Astrocyte of the spinal cord (primary cell): ENCODE results near the gene KHDRBS1.

ENCODE experiments used
- DNase-seq: peaks from one replicate; pipeline ENCODE4 v3.0.0; 2011; ENCODE audit warnings: low read depth, low spot score
- H3K4me3 ChIP-seq: 2 replicates; pipeline ENCODE4 v1.5.1; 2011; ENCODE audit warnings: low read depth, mild to moderate bottlenecking, low read length, moderate library complexity
- in situ Hi-C: cut with HindIII; loops from 2 replicates; pipeline ENCODE4 v1.10.0; 2017; ENCODE audit warnings: low sequenced_read_pairs
- TF ChIP-seq, protein P1 (sequence below): IDR thresholded peaks from 2 replicates; pipeline ENCODE4 v1.5.1; 2012; ENCODE audit warnings: low read depth, mild to moderate bottlenecking, low read length, inconsistent platforms

The KHDRBS1 gene

DNA sequence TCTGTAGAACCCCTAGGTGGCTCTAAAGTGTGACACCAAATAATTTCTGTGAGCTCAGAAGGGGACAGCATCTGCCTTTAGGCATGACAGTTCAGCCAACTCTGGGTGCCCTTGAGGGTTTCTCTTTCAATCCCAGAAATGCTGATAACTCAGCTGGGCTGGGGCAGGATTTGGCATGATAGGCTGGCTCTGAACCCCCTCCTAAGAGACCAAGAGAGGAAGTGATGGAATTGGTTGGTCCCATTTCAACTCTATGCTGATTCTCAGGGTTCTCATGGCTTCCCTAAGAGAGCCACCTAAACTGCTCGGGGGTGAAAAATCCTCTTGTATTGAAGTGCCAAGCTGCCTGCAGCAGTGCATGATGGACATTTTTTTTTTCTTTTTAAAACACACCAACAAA lies 30.6 kb downstream of the KHDRBS1 start:
- in situ Hi-C loops: no loop called here
- TF ChIP-seq, protein P1, sequence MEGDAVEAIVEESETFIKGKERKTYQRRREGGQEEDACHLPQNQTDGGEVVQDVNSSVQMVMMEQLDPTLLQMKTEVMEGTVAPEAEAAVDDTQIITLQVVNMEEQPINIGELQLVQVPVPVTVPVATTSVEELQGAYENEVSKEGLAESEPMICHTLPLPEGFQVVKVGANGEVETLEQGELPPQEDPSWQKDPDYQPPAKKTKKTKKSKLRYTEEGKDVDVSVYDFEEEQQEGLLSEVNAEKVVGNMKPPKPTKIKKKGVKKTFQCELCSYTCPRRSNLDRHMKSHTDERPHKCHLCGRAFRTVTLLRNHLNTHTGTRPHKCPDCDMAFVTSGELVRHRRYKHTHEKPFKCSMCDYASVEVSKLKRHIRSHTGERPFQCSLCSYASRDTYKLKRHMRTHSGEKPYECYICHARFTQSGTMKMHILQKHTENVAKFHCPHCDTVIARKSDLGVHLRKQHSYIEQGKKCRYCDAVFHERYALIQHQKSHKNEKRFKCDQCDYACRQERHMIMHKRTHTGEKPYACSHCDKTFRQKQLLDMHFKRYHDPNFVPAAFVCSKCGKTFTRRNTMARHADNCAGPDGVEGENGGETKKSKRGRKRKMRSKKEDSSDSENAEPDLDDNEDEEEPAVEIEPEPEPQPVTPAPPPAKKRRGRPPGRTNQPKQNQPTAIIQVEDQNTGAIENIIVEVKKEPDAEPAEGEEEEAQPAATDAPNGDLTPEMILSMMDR: no peak
- H3K4me3 ChIP-seq: no peak overlapping the region
- DNase-seq: no peak

DNA sequence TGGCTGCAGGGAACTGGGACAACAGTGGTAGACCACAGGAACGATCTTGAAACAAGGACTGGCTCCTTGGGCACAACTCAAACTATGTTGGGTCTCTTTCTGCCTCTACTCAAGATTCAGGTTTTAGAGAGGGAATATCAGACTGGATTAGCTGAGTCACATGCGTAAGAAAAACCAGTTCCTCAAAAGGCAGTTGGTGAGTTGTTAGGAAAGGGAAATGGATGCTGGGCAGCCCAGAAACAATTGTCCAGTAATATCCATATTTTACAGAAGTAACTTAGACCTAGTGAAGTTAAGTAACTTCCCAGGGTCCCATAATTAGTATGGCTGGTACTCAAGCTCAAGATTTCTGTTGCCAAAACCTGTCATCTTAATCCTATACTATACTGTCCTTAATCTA lies 32.1 kb downstream of the KHDRBS1 start:
- TF ChIP-seq, protein P1: no peak
- DNase-seq: no peak
- in situ Hi-C loops: no loop called here
- H3K4me3 ChIP-seq: no peak overlapping the region

DNA sequence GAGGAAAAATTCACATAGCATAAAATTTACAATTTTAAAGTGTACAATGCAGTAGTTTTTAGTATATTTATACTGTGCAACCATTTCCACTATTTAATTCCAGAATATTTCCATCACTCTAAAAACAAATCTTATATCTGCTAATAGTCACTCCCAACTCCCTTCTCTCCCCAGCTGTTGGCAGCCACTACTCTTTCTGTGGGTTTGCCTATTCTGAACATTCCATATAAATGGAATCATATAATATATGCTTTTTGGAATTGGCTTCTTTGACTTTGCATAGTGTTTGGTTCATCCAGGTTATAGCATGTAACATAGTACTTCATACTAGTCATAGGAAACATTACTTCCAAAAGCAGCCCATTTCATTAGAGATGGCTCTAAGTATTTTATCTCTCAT lies 34.0 kb downstream of the KHDRBS1 start:
- in situ Hi-C loops: no loop called here
- DNase-seq: no peak
- H3K4me3 ChIP-seq: no peak overlapping the region
- TF ChIP-seq, protein P1: no peak

DNA sequence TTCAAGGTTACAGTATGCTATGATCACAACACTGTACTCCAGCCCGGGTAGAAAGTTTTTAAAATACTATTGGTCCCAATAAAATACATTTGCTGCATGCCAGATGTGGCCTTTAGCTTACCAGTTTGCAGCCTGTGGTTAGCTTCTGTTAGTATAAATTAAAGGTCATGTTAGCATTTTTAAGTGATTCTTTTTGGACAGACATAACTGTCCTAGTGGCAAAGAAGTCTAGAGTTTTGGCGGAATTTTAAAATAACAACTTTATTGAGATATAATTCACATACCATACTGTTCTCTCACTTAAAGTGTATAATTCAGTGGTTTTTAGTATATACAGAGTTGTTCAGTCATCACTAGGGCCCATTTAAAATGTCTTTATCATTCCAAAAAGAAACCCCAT lies 34.8 kb downstream of the KHDRBS1 start:
- in situ Hi-C loops: no loop called here
- TF ChIP-seq, protein P1: no peak
- no peak for DNase-seq
- no peak overlapping the region for H3K4me3 ChIP-seq

DNA sequence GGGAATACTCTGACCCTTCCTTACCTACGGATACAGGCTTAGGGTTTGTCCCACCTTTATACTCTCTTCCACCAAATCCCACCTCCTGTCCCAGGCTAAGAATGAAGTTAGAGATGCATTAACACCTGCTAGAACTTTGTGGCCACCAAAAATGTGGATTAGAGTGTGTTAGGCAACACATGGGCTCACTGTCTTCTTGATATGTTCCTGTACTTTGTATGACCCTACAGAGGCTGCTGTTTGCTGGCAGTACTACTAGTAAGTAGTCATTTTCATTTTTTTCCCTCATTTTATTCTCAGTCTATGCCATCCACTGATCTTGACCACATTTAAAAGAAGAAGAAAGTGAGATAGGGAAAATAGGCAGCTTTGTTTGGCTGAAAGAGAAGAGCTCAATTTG lies 38.0 kb downstream of the KHDRBS1 start:
- TF ChIP-seq, protein P1: no peak
- no peak overlapping the region for H3K4me3 ChIP-seq
- in situ Hi-C loops: no loop called here
- no peak for DNase-seq

DNA sequence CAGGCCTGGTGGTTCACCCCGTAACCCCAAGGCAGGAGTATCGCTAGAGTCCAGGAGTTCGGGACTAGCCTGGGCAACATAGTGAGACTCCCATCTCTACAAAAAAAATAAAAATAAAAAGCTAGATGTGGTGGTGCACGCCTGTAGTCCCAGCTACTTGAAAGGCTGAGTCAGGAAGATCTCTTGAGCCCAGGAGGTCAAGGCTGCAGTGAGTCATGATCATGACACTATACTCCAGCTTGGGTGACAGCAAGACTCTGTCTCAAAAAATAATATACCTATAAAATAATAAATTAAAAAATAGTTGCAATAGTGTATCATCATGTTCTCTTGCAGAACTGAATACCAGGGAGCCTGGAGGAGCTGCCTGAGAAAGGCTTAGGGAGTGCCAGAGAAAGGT lies 39.2 kb downstream of the KHDRBS1 start:
- no peak for DNase-seq
- TF ChIP-seq, protein P1: no peak
- H3K4me3 ChIP-seq: no peak overlapping the region
- in situ Hi-C loops: no loop called here

DNA sequence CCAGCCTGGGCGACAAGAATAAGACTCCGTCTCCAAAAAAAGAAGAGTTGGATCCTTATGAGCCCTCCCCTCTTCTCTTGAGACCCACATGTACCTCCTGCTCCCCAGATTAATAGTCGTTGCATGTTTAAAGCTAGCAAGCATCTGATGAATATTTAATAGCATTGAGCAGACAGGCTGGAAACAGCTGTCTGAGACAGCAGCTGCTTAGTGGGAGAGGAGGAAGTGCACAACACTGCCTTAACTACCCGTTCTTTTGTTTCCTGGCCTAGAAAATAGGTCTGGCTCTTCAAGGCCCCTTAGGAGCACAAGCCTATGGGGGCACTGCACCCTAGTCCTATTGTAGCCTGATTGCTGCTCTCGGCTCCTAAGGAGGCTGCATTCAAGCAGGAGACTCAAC lies 41.7 kb downstream of the KHDRBS1 start:
- in situ Hi-C loops: no loop called here

More for the DNA sequence above, 41.7 kb downstream of the KHDRBS1 start:
- no peak for DNase-seq
- H3K4me3 ChIP-seq: no peak overlapping the region
- TF ChIP-seq, protein P1: no peak
